Measurements from ENCODE around the gene STX1A.

- TF ChIP-seq CTCF (IDR thresholded peaks at IDR 0.05 in 8 of 11, conservative IDR thresholded peaks at IDR 0.05 in 3 of 11) (no peak), POLR2A (IDR thresholded peaks at IDR 0.05) (no peak), POLR2AphosphoS5 (IDR thresholded peaks at IDR 0.05) (no peak)
Measured at GRCh38 chr7:73688288-73688687, 31.2 kb downstream of the STX1A start.

Measured in spleen (tissue), 7 donors.